Endothelial cell of umbilical vein (primary cell): ENCODE results near the gene HNRNPA2B1.

Source experiments
- CTCF ChIP-seq, 2 donors: IDR thresholded peaks; 1 replicate in 1 of 2; 2 replicates in 1 of 2; pipeline ENCODE4 v1.5.1; 2011; ENCODE audit warnings: low read length in 2 of 2, mild to moderate bottlenecking in 2 of 2, moderate library complexity in 2 of 2, control low read depth in 1 of 2, inconsistent platforms in 1 of 2, low read depth in 1 of 2; ENCODE audit not compliant: insufficient read depth in 1 of 2; ENCODE audit errors: extremely low read depth in 1 of 2
- EZH2 ChIP-seq: IDR thresholded peaks from 2 replicates; pipeline ENCODE4 v1.6.1; 2012; ENCODE audit warnings: borderline replicate concordance, low read depth, mild to moderate bottlenecking, moderate library complexity, low read length, inconsistent platforms; ENCODE audit not compliant: severe bottlenecking
- FOS ChIP-seq: IDR thresholded peaks from 2 replicates; pipeline ENCODE4 v1.6.1; 2011; ENCODE audit warnings: mild to moderate bottlenecking, low read length, moderate library complexity, borderline replicate concordance; ENCODE audit not compliant: insufficient read depth
- POLR2A ChIP-seq: IDR thresholded peaks from 2 replicates; pipeline ENCODE4 v1.6.1; 2012; ENCODE audit warnings: low read depth, mild to moderate bottlenecking, control low read depth, low read length
- POLR2AphosphoS5 ChIP-seq: IDR thresholded peaks from 2 replicates; pipeline ENCODE4 v1.6.1; 2012; ENCODE audit warnings: low read depth, mild to moderate bottlenecking, control low read depth, low read length, moderate library complexity; ENCODE audit not compliant: insufficient read depth

DNA sequence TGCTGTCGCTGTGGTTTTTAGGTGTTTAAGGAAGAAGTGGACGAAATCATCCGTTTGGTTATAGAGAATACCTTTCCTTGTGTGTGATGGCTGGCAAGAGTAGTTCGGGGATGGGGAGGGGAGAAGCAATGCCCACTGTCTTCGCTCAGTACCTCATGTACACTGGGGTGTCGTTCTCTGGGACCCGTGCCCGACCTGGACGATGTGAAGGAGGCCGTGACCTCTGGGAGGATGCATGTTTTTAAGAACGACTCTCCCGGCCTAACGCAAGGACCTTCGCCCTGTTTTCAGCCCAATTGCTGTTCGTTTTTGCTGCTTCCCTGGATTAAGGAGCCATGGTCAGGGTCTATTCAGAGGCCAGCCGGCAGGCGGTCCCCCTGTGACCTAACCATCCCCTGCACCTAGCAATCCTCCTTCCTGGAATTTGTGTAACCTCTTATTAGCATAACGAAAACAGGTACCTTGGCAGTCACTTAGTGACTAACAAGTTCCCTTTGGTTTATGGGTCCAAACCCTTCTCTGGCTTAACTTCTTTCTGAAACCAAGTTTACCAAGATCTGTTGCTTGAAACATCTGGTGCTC, 47.2 kb downstream of the HNRNPA2B1 start:
- no peak for TF ChIP-seq POLR2AphosphoS5
- TF ChIP-seq EZH2 = no peak
- TF ChIP-seq CTCF (IDR thresholded peaks at IDR 0.05; ENCODE audit: extremely low read depth in 1 of 2, insufficient read depth in 1 of 2, low read depth in 1 of 2, low read length in 2 of 2) = no peak
- TF ChIP-seq FOS = no peak
- no peak for TF ChIP-seq POLR2A
